SK-N-SH treated with all-trans-retinoic acid at 6 μM for 48 hours (cell line): ENCODE measurements around the gene MIDN.

Source experiments
- OSR1 ChIP-seq: fragments of 250-450 bp; sonication (Bioruptor Pico); IDR thresholded peaks from 2 replicates; pipeline ENCODE4 v1.8.0; 2022; ENCODE audit warnings: moderate library complexity, mild to moderate bottlenecking, inconsistent platforms
- RARB ChIP-seq: fragments of 250-450 bp; sonication (Bioruptor Pico); IDR thresholded peaks from 2 replicates; pipeline ENCODE4 v1.8.0; 2021; ENCODE audit warnings: mild to moderate bottlenecking, moderate library complexity
- ZFP30 ChIP-seq: fragments of 450-650 bp; formaldehyde crosslinking; IDR thresholded peaks from 2 replicates; pipeline ENCODE4 v1.5.0; 2022; ENCODE audit warnings: mild to moderate bottlenecking, moderate library complexity
- ZNF70 ChIP-seq: fragments of 450-650 bp; formaldehyde crosslinking; IDR thresholded peaks from 2 replicates; pipeline ENCODE4 v1.5.0; 2020; ENCODE audit warnings: mild to moderate bottlenecking, moderate library complexity
- TF ChIP-seq, protein P1 (sequence below): fragments of 250-450 bp; sonication (Bioruptor Pico); IDR thresholded peaks from 2 replicates; pipeline ENCODE4 v1.5.1; 2020; ENCODE audit warnings: low read depth, mild to moderate bottlenecking, moderate library complexity

DNA sequence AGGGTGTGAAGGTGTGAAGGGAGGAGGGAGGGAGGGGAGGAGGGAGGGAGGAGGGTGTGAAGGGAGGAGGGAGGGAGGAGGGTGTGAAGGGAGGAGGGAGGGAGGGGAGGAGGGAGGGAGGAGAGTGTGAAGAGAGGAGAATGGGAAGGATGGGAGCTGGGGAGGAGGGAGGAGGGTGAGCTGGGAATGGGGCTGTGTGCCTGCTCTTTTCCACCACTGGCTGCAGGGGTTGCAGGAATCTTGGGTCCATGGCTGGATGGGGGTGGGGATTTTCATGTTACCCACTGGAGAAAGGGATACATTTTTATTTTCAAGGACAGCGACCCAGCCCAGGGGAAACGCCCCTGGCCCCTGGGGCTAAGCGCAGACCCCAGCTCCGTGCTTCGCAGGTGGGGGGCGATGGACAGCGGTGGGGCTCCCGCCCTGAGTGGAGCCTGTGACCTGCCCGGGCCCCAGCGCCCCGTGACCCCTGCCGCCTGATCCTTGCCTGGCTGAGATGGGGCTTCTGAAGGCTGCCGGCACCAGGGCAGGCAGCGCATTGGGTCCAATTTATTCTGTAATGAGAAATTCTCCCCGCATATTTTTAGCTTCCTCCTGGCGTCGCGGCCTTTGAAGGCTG lies 34.3 kb downstream of the MIDN start:
- TF ChIP-seq OSR1 (no peak), RARB (CRISPR knock-in tag) (no peak), ZFP30 (no peak), ZNF70 (CRISPR knock-in tag) (no peak)
- TF ChIP-seq, protein P1, sequence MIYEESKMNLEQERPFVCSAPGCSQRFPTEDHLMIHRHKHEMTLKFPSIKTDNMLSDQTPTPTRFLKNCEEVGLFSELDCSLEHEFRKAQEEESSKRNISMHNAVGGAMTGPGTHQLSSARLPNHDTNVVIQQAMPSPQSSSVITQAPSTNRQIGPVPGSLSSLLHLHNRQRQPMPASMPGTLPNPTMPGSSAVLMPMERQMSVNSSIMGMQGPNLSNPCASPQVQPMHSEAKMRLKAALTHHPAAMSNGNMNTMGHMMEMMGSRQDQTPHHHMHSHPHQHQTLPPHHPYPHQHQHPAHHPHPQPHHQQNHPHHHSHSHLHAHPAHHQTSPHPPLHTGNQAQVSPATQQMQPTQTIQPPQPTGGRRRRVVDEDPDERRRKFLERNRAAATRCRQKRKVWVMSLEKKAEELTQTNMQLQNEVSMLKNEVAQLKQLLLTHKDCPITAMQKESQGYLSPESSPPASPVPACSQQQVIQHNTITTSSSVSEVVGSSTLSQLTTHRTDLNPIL (CRISPR knock-in tag): no peak
